Islet precursor cell (in vitro differentiated cells): ENCODE results near the gene CELSR1.

ENCODE experiments used
- DNase-seq: peaks from one replicate; pipeline ENCODE4 v3.0.0-alpha.2; 2018

CELSR1 gene

GRCh38 chr22:46372686-46373085, 164.7 kb downstream of the CELSR1 start:
- DNase-seq: no peak

- no peak for DNase-seq
These were observed 165.7 kb downstream of the CELSR1 start for GRCh38 chr22:46371623-46372226.

GRCh38 chr22:46370584-46371291, 166.7 kb downstream of the CELSR1 start:
- no peak for DNase-seq

GRCh38 chr22:46369716-46370583, 167.5 kb downstream of the CELSR1 start:
- no peak for DNase-seq

GRCh38 chr22:46368871-46369715, 168.3 kb downstream of the CELSR1 start:
- no peak for DNase-seq

- DNase-seq: no peak
These were observed 169.0 kb downstream of the CELSR1 start for GRCh38 chr22:46368422-46368821.

- peak; percentile 86 for DNase-seq
These were observed 169.7 kb downstream of the CELSR1 start for GRCh38 chr22:46367707-46368191.

GRCh38 chr22:46366801-46367706, 170.4 kb downstream of the CELSR1 start:
- DNase-seq: no peak

- no peak for DNase-seq
These were observed 171.1 kb downstream of the CELSR1 start for GRCh38 chr22:46366327-46366731.

- DNase-seq: no peak
These were observed 172.2 kb downstream of the CELSR1 start for GRCh38 chr22:46365166-46365624.

GRCh38 chr22:46364341-46365165, 172.9 kb downstream of the CELSR1 start:
- no peak for DNase-seq

- no peak for DNase-seq
These were observed 173.7 kb downstream of the CELSR1 start for GRCh38 chr22:46363611-46364321.

GRCh38 chr22:46362934-46363515, 174.4 kb downstream of the CELSR1 start:
- no peak for DNase-seq

GRCh38 chr22:46362203-46362933, 175.1 kb downstream of the CELSR1 start:
- DNase-seq: no peak

- DNase-seq: no peak
These were observed 175.6 kb downstream of the CELSR1 start for GRCh38 chr22:46361826-46362202.

GRCh38 chr22:46360891-46361290, 176.5 kb downstream of the CELSR1 start:
- no peak for DNase-seq

- no peak for DNase-seq
These were observed 177.3 kb downstream of the CELSR1 start for GRCh38 chr22:46360097-46360496.

- no peak for DNase-seq
These were observed 178.1 kb downstream of the CELSR1 start for GRCh38 chr22:46359362-46359761.

- DNase-seq: no peak
These were observed 178.7 kb downstream of the CELSR1 start for GRCh38 chr22:46358766-46359165.
